ENCODE data around the gene SLC12A1.

The SLC12A1 gene

DNA sequence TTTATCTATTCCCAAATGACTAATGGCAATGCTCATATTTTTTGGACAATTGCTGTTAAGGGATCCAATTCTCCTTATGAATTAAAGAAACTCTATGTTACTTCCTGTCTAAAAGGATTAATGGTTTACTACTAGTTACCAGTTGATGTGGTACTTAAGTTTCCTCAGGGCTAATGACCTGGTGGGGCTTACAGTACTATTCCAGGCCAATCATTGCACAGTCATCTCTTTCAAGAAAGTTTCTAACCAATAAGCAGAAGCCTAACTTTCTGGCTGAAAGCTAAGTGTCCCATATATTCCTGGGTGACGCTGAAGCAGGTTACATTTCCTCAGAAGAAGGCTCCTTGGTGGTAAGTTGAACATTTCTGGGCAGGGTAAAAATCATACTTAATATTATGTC is at the start of gene SLC12A1:
Gene SLC12A1 (plus strand): TSS at position 322 of the 400 bp plus-strand sequence. CDS start 1,418 bp downstream, outside the sequence.
- no peak for DNase-seq (ENCODE audit: low spot score)
- TF ChIP-seq, protein P1, sequence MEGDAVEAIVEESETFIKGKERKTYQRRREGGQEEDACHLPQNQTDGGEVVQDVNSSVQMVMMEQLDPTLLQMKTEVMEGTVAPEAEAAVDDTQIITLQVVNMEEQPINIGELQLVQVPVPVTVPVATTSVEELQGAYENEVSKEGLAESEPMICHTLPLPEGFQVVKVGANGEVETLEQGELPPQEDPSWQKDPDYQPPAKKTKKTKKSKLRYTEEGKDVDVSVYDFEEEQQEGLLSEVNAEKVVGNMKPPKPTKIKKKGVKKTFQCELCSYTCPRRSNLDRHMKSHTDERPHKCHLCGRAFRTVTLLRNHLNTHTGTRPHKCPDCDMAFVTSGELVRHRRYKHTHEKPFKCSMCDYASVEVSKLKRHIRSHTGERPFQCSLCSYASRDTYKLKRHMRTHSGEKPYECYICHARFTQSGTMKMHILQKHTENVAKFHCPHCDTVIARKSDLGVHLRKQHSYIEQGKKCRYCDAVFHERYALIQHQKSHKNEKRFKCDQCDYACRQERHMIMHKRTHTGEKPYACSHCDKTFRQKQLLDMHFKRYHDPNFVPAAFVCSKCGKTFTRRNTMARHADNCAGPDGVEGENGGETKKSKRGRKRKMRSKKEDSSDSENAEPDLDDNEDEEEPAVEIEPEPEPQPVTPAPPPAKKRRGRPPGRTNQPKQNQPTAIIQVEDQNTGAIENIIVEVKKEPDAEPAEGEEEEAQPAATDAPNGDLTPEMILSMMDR (IDR thresholded peaks at IDR 0.05; ENCODE audit: extremely low read depth, insufficient read depth, missing control alignments), result no peak
- in situ Hi-C loops (cut with MboI; ENCODE audit: low pct_unique_long_range_greater_than_20kb, low sequenced_read_pairs, unreplicated experiment), result no loop called here

DNA sequence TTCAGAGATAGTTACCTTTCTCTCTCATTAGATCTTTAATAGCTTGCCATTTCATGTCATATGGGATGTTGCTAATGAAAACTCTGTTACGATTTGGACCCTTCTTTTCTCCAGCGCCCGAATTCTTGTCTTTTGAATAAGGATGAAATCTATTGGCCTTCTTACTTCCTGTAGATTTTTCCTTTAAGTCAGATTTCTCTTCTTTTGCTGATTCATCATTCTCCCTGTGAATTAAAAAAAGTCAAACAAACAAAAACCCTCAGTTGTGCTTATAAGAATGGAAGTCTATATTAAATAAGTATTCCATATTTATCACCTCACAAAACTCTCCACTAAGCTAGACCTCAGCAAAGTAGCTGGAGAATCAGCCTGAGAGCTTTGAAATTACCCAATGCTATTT is 37.5 kb upstream of the SLC12A1 start:
- TF ChIP-seq, protein P1 (IDR thresholded peaks at IDR 0.05; ENCODE audit: extremely low read depth, insufficient read depth, missing control alignments), result no peak
- in situ Hi-C loops (cut with MboI; ENCODE audit: low pct_unique_long_range_greater_than_20kb, low sequenced_read_pairs, unreplicated experiment), result no loop called here

DNA sequence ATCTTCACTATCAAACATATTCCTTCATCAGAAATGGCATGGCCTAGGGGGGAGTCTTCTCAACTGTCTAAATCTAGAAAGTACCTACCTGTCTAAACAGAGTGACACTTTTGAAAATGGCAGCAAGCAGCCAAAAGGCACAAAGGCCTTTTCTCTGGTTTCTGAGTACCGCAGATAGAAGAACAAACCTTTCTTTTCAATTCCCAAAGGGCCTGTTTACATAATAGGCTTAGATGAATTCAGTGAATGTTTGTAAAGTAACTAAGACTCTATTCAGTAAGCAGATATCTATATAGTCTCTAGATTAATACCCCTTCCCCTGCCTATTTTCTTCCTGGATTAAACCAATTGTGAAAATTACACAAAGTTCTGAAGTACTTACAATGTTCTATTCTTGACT is 35.1 kb upstream of the SLC12A1 start:
- TF ChIP-seq, protein P1 (IDR thresholded peaks at IDR 0.05; ENCODE audit: extremely low read depth, insufficient read depth, missing control alignments), result no peak
- DNase-seq (ENCODE audit: low spot score), result no peak
- in situ Hi-C loops (cut with MboI; ENCODE audit: low pct_unique_long_range_greater_than_20kb, low sequenced_read_pairs, unreplicated experiment), result no loop called here

More for the DNA sequence above, 37.5 kb upstream of the SLC12A1 start:
- no peak for DNase-seq (ENCODE audit: low spot score)

DNA sequence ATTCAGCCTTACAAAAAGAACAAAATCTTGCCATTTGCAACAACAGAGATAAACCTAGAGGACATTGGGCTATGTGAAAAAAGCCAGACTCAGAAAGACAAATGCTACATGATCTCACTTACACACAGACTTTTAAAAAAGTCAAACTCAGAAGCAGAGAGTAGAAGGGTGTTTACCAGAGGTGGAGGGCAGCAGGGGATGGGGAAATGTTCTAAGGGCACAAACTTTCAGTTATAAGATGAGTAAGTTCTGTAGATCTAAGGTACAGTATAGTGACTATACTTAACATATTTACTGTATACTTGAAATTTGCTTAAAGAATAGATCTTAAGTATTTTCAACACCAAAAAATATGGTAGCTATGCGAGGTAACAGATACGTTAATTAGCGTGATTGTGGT is 31.0 kb upstream of the SLC12A1 start:
- DNase-seq (ENCODE audit: low spot score), result no peak
- in situ Hi-C loops (cut with MboI; ENCODE audit: low pct_unique_long_range_greater_than_20kb, low sequenced_read_pairs, unreplicated experiment), result no loop called here
- TF ChIP-seq, protein P1 (IDR thresholded peaks at IDR 0.05; ENCODE audit: extremely low read depth, insufficient read depth, missing control alignments), result no peak

DNA sequence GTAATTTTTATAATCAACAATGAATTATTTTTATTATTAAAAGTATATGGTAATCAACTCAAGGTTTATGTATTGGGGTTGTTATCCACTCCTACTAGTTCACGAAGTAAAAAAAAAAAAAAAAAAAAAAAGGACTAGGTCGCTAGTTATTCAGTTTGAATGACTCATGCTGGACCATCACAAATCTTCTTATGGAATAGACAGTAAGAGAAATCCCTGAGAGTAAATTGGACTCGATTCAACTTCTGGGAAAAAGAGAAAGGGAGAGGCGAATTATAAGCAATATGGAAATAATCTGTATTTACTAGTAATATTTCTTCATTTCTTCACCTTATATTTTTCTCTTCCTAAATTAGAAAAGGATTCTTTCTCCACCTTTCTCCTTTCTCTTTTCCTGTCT is 30.0 kb upstream of the SLC12A1 start:
- in situ Hi-C loops (cut with MboI; ENCODE audit: low pct_unique_long_range_greater_than_20kb, low sequenced_read_pairs, unreplicated experiment), result no loop called here
- DNase-seq (ENCODE audit: low spot score), result no peak
- TF ChIP-seq, protein P1 (IDR thresholded peaks at IDR 0.05; ENCODE audit: extremely low read depth, insufficient read depth, missing control alignments), result no peak

DNA sequence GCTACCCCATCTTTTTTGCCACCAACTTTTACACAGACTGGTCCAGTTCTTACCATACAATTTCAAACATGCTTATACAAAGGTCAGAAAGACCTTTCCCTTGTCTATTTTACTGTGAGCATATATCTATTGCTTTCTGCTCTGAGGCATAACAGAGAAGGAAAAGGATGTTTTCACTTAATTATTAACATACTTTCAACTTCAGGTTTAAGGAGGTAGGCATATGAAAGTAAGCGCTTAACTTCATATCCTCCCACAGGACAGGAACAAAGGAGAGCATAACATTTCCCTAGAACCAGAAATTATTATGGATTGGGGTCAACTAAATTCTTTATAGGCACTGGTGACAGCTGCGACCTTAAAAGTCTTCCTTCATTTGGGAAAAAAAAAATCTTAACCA is 29.1 kb upstream of the SLC12A1 start:
- TF ChIP-seq, protein P1 (IDR thresholded peaks at IDR 0.05; ENCODE audit: extremely low read depth, insufficient read depth, missing control alignments), result no peak

DNA sequence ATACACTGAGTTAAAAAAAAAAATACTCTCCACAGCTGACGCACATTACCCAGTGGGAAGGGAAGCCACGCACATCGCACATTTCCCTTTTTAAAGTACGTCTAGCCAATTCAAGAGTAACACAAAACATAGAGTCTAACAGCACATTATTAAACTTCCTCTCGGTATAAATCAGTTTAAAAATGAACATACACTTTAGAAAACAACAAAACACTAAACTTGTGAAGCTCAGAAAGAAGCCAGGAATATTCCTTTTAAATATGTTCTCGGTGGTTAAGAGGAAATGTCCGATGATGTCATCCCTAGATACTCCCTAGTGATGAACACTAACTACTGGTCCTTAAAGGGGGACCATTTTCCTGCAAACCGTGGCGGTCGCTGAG is 28.7 kb upstream of the SLC12A1 start:
- TF ChIP-seq, protein P1 (IDR thresholded peaks at IDR 0.05; ENCODE audit: extremely low read depth, insufficient read depth, missing control alignments), result no peak
- in situ Hi-C loops (cut with MboI; ENCODE audit: low pct_unique_long_range_greater_than_20kb, low sequenced_read_pairs, unreplicated experiment), result no loop called here
- DNase-seq (ENCODE audit: low spot score), result peak; percentile 40

More for the DNA sequence above, 29.1 kb upstream of the SLC12A1 start:
- DNase-seq (ENCODE audit: low spot score), result no peak
- in situ Hi-C loops (cut with MboI; ENCODE audit: low pct_unique_long_range_greater_than_20kb, low sequenced_read_pairs, unreplicated experiment), result no loop called here
